HCT116 (cell line): ENCODE data around the gene BCAP31. TPM values are rescaled to one million over a fixed set of nuclear protein-coding genes. Genes with fewer than 3 reads are reported as not detected.

Source experiments
- ATAC-seq: fragments of 200-7000 bp; cut with Tn5 transposase; 2 replicates; pipeline ENCODE4 v1.9.1; 2020; ENCODE audit warnings: mild to moderate bottlenecking, moderate library complexity
- BruUV-seq: library from RNA; stranded (reverse); fragments of 400-500 nt; replicated peaks from 2 replicates; lab custom pipeline; 2021; lab: Mats Ljungman, UMichigan
- CTCF ChIA-PET: fragments of 300-600 bp; sonication (Branson Sonifier 250); formaldehyde crosslinking; loops from one replicate; lab custom pipeline; 2021; ENCODE audit warnings: antibody characterized with exemption; lab: Charles Lee
- POLR2A ChIA-PET: fragments of 300-600, 350-600 bp; sonication (Branson Sonifier 250); formaldehyde crosslinking; loops from one replicate; lab custom pipeline; 2021; ENCODE audit warnings: antibody characterized with exemption; lab: Charles Lee
- RAD21 ChIA-PET, 2 experiments: fragments of 300-600 bp; sonication (Branson Sonifier 250); formaldehyde crosslinking; loops; one replicate each; lab custom pipeline; 2023; ENCODE audit warnings: low total read pairs in 2 of 2; ENCODE audit not compliant: uncharacterized antibody in 2 of 2, unreplicated experiment in 2 of 2, low non-redundant PET in 1 of 2; lab: Charles Lee
- DNase-seq: peaks from one replicate; pipeline ENCODE4 v3.0.0-alpha.2; 2010; ENCODE audit warnings: low read depth, low spot score
- H2AFZ ChIP-seq: fragments of 200-600 bp; shearing (Covaris generic), sonication (generic); 2 replicates; pipeline ENCODE4 v1.6.1; 2017; ENCODE audit warnings: low read depth, mixed run types, mixed read lengths, antibody characterized with exemption, low read length; ENCODE audit not compliant: poor library complexity, severe bottlenecking
- H3K27ac ChIP-seq: 2 replicates; pipeline ENCODE4 v1.5.1; 2012; ENCODE audit warnings: low read depth, low read length
- H3K27me3 ChIP-seq: fragments of 200-600 bp; sonication (generic); 2 replicates; pipeline ENCODE4 v1.6.1; 2016; ENCODE audit warnings: mixed run types, low read length, mixed read lengths; ENCODE audit not compliant: insufficient read depth
- H3K36me3 ChIP-seq, 2 experiments: fragments of 200-500 bp in 1 of 2; fragments of 200-600 bp in 1 of 2; sonication (Bioruptor generic) in 1 of 2; sonication (generic) in 1 of 2; 2 replicates each; pipeline versions ENCODE4 v1.5.1 to v1.6.1; 2014 to 2016; ENCODE audit warnings: low read length in 2 of 2, inconsistent platforms in 1 of 2, mixed read lengths in 1 of 2, mixed run types in 1 of 2; ENCODE audit not compliant: insufficient read depth in 2 of 2, control insufficient read depth in 1 of 2
- H3K4me1 ChIP-seq, 2 experiments: fragments of 200-600 bp in 1 of 2; sonication (generic) in 1 of 2; 2 replicates each; pipeline versions ENCODE4 v1.5.1 to v1.6.1; 2012 to 2017; ENCODE audit warnings: low read length in 2 of 2, inconsistent platforms in 1 of 2, mild to moderate bottlenecking in 1 of 2, mixed read lengths in 1 of 2, mixed run types in 1 of 2, moderate library complexity in 1 of 2; ENCODE audit not compliant: insufficient read depth in 2 of 2, control insufficient read depth in 1 of 2
- H3K4me2 ChIP-seq: fragments of 200-600 bp; sonication (generic); 2 replicates; pipeline ENCODE4 v1.6.1; 2017; ENCODE audit warnings: mixed run types, low read length, mixed read lengths
- H3K4me3 ChIP-seq, 2 experiments: fragments of 200-600 bp in 1 of 2; sonication (generic) in 1 of 2; replicated peaks in 1 of 2; 2 replicates each; pipeline ENCODE4 v1.5.1; 2011 to 2016; ENCODE audit warnings: low read length in 2 of 2, control low read depth in 1 of 2, low read depth in 1 of 2, mild to moderate bottlenecking in 1 of 2, mixed read lengths in 1 of 2, mixed run types in 1 of 2
- H3K79me2 ChIP-seq: fragments of 200-600 bp; sonication (generic); 2 replicates; pipeline ENCODE4 v1.6.1; 2017; ENCODE audit warnings: mild to moderate bottlenecking, mixed run types, low read length, moderate library complexity, mixed read lengths; ENCODE audit not compliant: insufficient read depth
- H3K9ac ChIP-seq: fragments of 200-600 bp; sonication (generic); 2 replicates; pipeline ENCODE4 v1.6.1; 2016; ENCODE audit warnings: low read length, mixed read lengths
- H3K9me2 ChIP-seq: fragments of 200-600 bp; sonication (generic), shearing (Covaris generic); 2 replicates; pipeline ENCODE4 v1.6.1; 2017; ENCODE audit warnings: mixed run types, mild to moderate bottlenecking, moderate library complexity; ENCODE audit not compliant: insufficient read depth
- H3K9me3 ChIP-seq, 2 experiments: fragments of 200-500 bp in 1 of 2; fragments of 200-600 bp in 1 of 2; sonication (Bioruptor generic) in 1 of 2; sonication (generic) in 1 of 2; 2 replicates each; pipeline ENCODE4 v1.6.1; 2014 to 2017; ENCODE audit warnings: low read length in 2 of 2, mixed read lengths in 2 of 2, inconsistent platforms in 1 of 2, low read depth in 1 of 2, mild to moderate bottlenecking in 1 of 2, mixed run types in 1 of 2, moderate library complexity in 1 of 2; ENCODE audit not compliant: control insufficient read depth in 1 of 2, insufficient read depth in 1 of 2
- H4K20me1 ChIP-seq: fragments of 200-600 bp; sonication (generic), shearing (Covaris generic); 2 replicates; pipeline ENCODE4 v1.6.1; 2017; ENCODE audit warnings: mixed run types, mild to moderate bottlenecking, moderate library complexity; ENCODE audit not compliant: insufficient read depth
- CBX3 ChIP-seq: IDR thresholded peaks from 2 replicates; pipeline ENCODE4 v1.6.1; 2012; ENCODE audit warnings: low read depth
- CEBPB ChIP-seq: IDR thresholded peaks from 2 replicates; pipeline ENCODE4 v1.6.1; 2012; ENCODE audit warnings: low read depth
- CTCF ChIP-seq, 3 experiments: fragments of 200-600 bp in 1 of 3; sonication (generic) in 1 of 3; IDR thresholded peaks in 2 of 3; conservative IDR thresholded peaks in 1 of 3; 2 replicates each; pipeline ENCODE4 v1.5.1; 2012 to 2017; ENCODE audit warnings: low read depth in 2 of 3, low read length in 2 of 3, antibody characterized with exemption in 1 of 3, borderline replicate concordance in 1 of 3, control low read depth in 1 of 3, mild to moderate bottlenecking in 1 of 3, mixed read lengths in 1 of 3, mixed run types in 1 of 3, moderate library complexity in 1 of 3; ENCODE audit not compliant: insufficient read depth in 1 of 3
- EGR1 ChIP-seq: IDR thresholded peaks from 2 replicates; pipeline ENCODE4 v1.6.1; 2012; ENCODE audit warnings: low read depth
- ELF1 ChIP-seq: IDR thresholded peaks from 2 replicates; pipeline ENCODE4 v1.6.1; 2012; ENCODE audit warnings: low read depth, borderline replicate concordance
- EZH2phosphoT487 ChIP-seq: fragments of 200-600 bp; IDR thresholded peaks from 2 replicates; pipeline ENCODE4 v1.6.1; 2018; ENCODE audit warnings: antibody characterized with exemption, borderline replicate concordance
- FOSL1 ChIP-seq: IDR thresholded peaks from 2 replicates; pipeline ENCODE4 v1.6.1; 2012; ENCODE audit warnings: low read depth
- JUND ChIP-seq: IDR thresholded peaks from 2 replicates; pipeline ENCODE4 v1.6.1; 2012
- MAX ChIP-seq: IDR thresholded peaks from 2 replicates; pipeline ENCODE4 v1.6.1; 2012
- POLR2A ChIP-seq: IDR thresholded peaks from 2 replicates; pipeline ENCODE4 v1.7.0; 2011; ENCODE audit warnings: borderline replicate concordance; ENCODE audit not compliant: insufficient read depth, insufficient read length; ENCODE audit errors: extremely low read depth
- POLR2AphosphoS5 ChIP-seq: IDR thresholded peaks from 2 replicates; pipeline ENCODE4 v1.6.1; 2011; ENCODE audit warnings: mild to moderate bottlenecking, low read depth, low read length, moderate library complexity
- SIN3A ChIP-seq: IDR thresholded peaks from 2 replicates; pipeline ENCODE4 v1.6.1; 2012; ENCODE audit warnings: low read depth
- SP1 ChIP-seq: IDR thresholded peaks from 2 replicates; pipeline ENCODE4 v1.6.1; 2012; ENCODE audit warnings: low read depth
- SRF ChIP-seq: IDR thresholded peaks from 2 replicates; pipeline ENCODE4 v1.6.1; 2012; ENCODE audit warnings: low read depth
- YY1 ChIP-seq: IDR thresholded peaks from 2 replicates; pipeline ENCODE4 v1.6.1; 2011; ENCODE audit warnings: low read length, low read depth, moderate library complexity, mild to moderate bottlenecking; ENCODE audit not compliant: insufficient replicate concordance; ENCODE audit errors: extremely low read depth
- ZBTB33 ChIP-seq: IDR thresholded peaks from 2 replicates; pipeline ENCODE4 v1.6.1; 2011; ENCODE audit warnings: mild to moderate bottlenecking, low read length, moderate library complexity; ENCODE audit not compliant: insufficient replicate concordance; ENCODE audit errors: extremely low read depth
- ZNF274 ChIP-seq: fragments of 200-500 bp; sonication (Bioruptor generic); IDR thresholded peaks from 2 replicates; pipeline ENCODE4 v1.6.1; 2014; ENCODE audit warnings: mild to moderate bottlenecking, low read depth, low read length, inconsistent platforms
- intact Hi-C: fragments of 100-400 bp; cut with micrococcal nuclease; formaldehyde crosslinking; loops from 2 replicates; pipeline ENCODE4 v1.10.0; 2022
- total RNA-seq: library from RNA; stranded (reverse); gene quantifications from one replicate; pipeline ENCODE4 v1.2.1, GENCODE V29; 2021; ENCODE audit not compliant: unreplicated experiment
- TF ChIP-seq, protein P1 (sequence below): IDR thresholded peaks from 2 replicates; pipeline ENCODE4 v1.6.1; 2012

The BCAP31 gene
- total RNA-seq, 1 experiment from 2014 or later, result 185 TPM

DNA sequence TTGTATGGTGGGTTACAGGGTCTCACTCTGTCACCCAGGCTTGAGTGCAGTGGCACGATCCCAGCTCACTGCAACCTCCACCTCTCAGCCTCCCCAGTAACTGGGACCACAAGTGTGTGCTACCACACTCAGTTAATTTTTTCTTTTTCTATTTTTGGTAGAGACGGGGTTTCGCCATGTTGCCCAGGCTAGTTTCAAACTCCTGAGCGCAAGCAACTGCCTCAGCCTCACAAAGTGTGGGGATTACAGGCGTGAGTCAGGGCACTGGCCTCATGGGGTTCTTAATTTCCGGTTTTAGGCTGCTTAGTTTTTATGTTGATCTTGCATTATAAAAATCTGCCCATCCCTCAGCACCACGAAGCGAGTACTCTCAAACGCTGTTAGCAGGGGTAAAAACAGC lies 6.7 kb downstream of the BCAP31 start:
- H3K4me3 ChIP-seq, result no peak overlapping the region
- H3K79me2 ChIP-seq, result peaks cover 43% of the 10 kb centered on the region
- no peaks in the 10 kb centered on the region for H3K27me3 ChIP-seq
- TF ChIP-seq MAX (no peak), SRF (no peak), CBX3 (no peak), ZBTB33 (no peak), POLR2A (no peak), SIN3A (no peak), SP1 (no peak), YY1 (no peak), FOSL1 (no peak), ELF1 (no peak), CEBPB (no peak), CTCF (IDR thresholded peaks at IDR 0.05 in 2 of 3, conservative IDR thresholded peaks at IDR 0.05 in 1 of 3; ENCODE audit: borderline replicate concordance in 1 of 3, insufficient read depth in 1 of 3, low read depth in 2 of 3, low read length in 2 of 3) (no peak), JUND (no peak), EZH2phosphoT487 (no peak), POLR2AphosphoS5 (no peak), ZNF274 (no peak), EGR1 (no peak)
- TF ChIP-seq, protein P1, sequence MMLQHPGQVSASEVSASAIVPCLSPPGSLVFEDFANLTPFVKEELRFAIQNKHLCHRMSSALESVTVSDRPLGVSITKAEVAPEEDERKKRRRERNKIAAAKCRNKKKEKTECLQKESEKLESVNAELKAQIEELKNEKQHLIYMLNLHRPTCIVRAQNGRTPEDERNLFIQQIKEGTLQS, result no peak
- TF ChIP-seq, all 23 proteins: peak for 0
- no peak overlapping the region for H3K4me2 ChIP-seq
- H3K36me3 ChIP-seq, result peaks cover 25 to 34% of the 10 kb centered on the region in 2 experiments; a peak in 3 of 4 replicates
- ChIA-PET RAD21 (no interaction called here), POLR2A (no interaction called here), CTCF (no interaction called here)
- no peaks in the 10 kb centered on the region for H4K20me1 ChIP-seq
- DNase-seq (no peak), ATAC-seq (no peak)
- H3K4me1 ChIP-seq, result peaks cover 4% of the 10 kb centered on the region in 2 experiments; a peak in 1 of 4 replicates
- no peak overlapping the region for H3K9ac ChIP-seq
- BruUV-seq, result no TSS peak
- H2AFZ ChIP-seq, result no peak overlapping the region
- intact Hi-C loops, result no loop called here
- H3K9me3 ChIP-seq, result no peaks in the 10 kb centered on the region
- H3K9me2 ChIP-seq, result no peaks in the 10 kb centered on the region
- no peak overlapping the region for H3K27ac ChIP-seq
